PC-9 (cell line): ENCODE results near the gene MYL4.
"Not testable (repeated sequence)": the region's sequence is repeated elsewhere in the genome, so short reads cannot be mapped to it uniquely, and the experiment has no call there.

Experiments
- CTCF ChIP-seq: fragments of 200-600 bp; sonication (generic); conservative IDR thresholded peaks from 2 replicates; pipeline ENCODE4 v1.6.1; 2017; ENCODE audit warnings: mixed run types, antibody characterized with exemption, mild to moderate bottlenecking, moderate library complexity
- EZH2 ChIP-seq: fragments of 200-600 bp; sonication (generic); IDR thresholded peaks from 2 replicates; pipeline ENCODE4 v1.8.0; 2017; ENCODE audit warnings: antibody characterized with exemption, low read depth

- TF ChIP-seq CTCF, EZH2: not testable (repeated sequence)
These were observed 7.7 kb downstream of the MYL4 start for GRCh38 chr17:47216821-47217220.
